SK-N-SH (cell line): ENCODE measurements around the gene OXSM.

Experiments
- CTCF ChIP-seq: fragments of 200-600 bp; sonication (generic); IDR thresholded peaks from 2 replicates; pipeline ENCODE4 v1.6.1; 2017; ENCODE audit warnings: antibody characterized with exemption, mild to moderate bottlenecking, moderate library complexity
- ELF1 ChIP-seq: IDR thresholded peaks from 2 replicates; pipeline ENCODE4 v1.4.0; 2012
- EZH2phosphoT487 ChIP-seq: fragments of 200-600 bp; sonication (generic); IDR thresholded peaks from 2 replicates; pipeline ENCODE4 v1.6.1; 2017; ENCODE audit warnings: low read depth, mixed run types, mild to moderate bottlenecking, antibody characterized with exemption, moderate library complexity, borderline replicate concordance
- MAX ChIP-seq: IDR thresholded peaks from 2 replicates; pipeline ENCODE4 v1.4.0; 2012; ENCODE audit warnings: low read depth
- RAD21 ChIP-seq: IDR thresholded peaks from 2 replicates; pipeline ENCODE4 v1.6.1; 2012; ENCODE audit warnings: mild to moderate bottlenecking, low read length
- SMC3 ChIP-seq: IDR thresholded peaks from 2 replicates; pipeline ENCODE4 v1.6.1; 2012; ENCODE audit warnings: low read depth, low read length, improper control_type of control experiment
- TAF1 ChIP-seq: IDR thresholded peaks from 2 replicates; pipeline ENCODE4 v1.6.1; 2012; ENCODE audit warnings: low read depth, mild to moderate bottlenecking, low read length, moderate library complexity, borderline replicate concordance
- USF2 ChIP-seq: fragments of 150-350 bp; IDR thresholded peaks from 2 replicates; pipeline ENCODE4 v1.6.1; 2017; ENCODE audit warnings: antibody characterized with exemption, low read length, low read depth, borderline replicate concordance
- YY1 ChIP-seq: IDR thresholded peaks from 2 replicates; pipeline ENCODE4 v1.4.0; 2012; ENCODE audit warnings: low read depth, mild to moderate bottlenecking

GRCh38 chr3:25748189-25748588 is 41.7 kb upstream of the OXSM start:
- TF ChIP-seq ELF1 (no peak), YY1 (no peak), MAX (no peak), CTCF (no peak), USF2 (no peak), TAF1 (no peak), SMC3 (no peak), RAD21 (no peak), EZH2phosphoT487 (no peak)
